Gastrocnemius medialis (tissue), 4 donors: ENCODE measurements around the gene TIMD4.

Source experiments
- CTCF ChIP-seq, 5 experiments: fragments of 450-650 bp in 3 of 5; fragments of 200-600 bp in 2 of 5; sonication (generic) in 2 of 5; IDR thresholded peaks in 4 of 5; conservative IDR thresholded peaks in 1 of 5; 1 replicate in 4 of 5; 2 replicates in 1 of 5; pipeline ENCODE4 v1.5.1; 2016 to 2019; ENCODE audit warnings: antibody characterized with exemption in 5 of 5, mild to moderate bottlenecking in 3 of 5, moderate library complexity in 3 of 5
- POLR2A ChIP-seq, 2 donors: fragments of 450-650 bp; IDR thresholded peaks; one replicate each; pipeline ENCODE4 v1.6.1; 2017; ENCODE audit warnings: antibody characterized with exemption in 2 of 2, mild to moderate bottlenecking in 2 of 2, moderate library complexity in 2 of 2

GRCh38 chr5:156922207-156922792 is 40.7 kb downstream of the TIMD4 start:
- TF ChIP-seq CTCF (IDR thresholded peaks at IDR 0.05 in 4 of 5, conservative IDR thresholded peaks at IDR 0.05 in 1 of 5) = no peak
- no peak for TF ChIP-seq POLR2A (IDR thresholded peaks at IDR 0.05)
